Endodermal cell (in vitro differentiated cells): ENCODE results near the gene HOXD10. TPM values are rescaled to one million over a fixed set of nuclear protein-coding genes. Genes with fewer than 3 reads are reported as not detected.

Source experiments
- DNase-seq: peaks from one replicate; pipeline ENCODE4 v3.0.0-alpha.2; 2017
- H3K27ac ChIP-seq: 2 replicates; pipeline ENCODE4 v1.5.1; 2013; ENCODE audit warnings: mild to moderate bottlenecking, low read depth, low read length, moderate library complexity
- H3K27me3 ChIP-seq: 2 replicates; pipeline ENCODE4 v1.6.1; 2013; ENCODE audit warnings: mild to moderate bottlenecking, low read length, moderate library complexity; ENCODE audit not compliant: insufficient read depth, control insufficient read depth, poor library complexity, severe bottlenecking
- H3K36me3 ChIP-seq: 2 replicates; pipeline ENCODE4 v1.7.0; 2013; ENCODE audit warnings: mild to moderate bottlenecking, low read length, moderate library complexity; ENCODE audit not compliant: control insufficient read depth, insufficient read depth
- H3K4me1 ChIP-seq: one replicate; pipeline ENCODE4 v1.7.0; 2013; ENCODE audit warnings: low read length; ENCODE audit not compliant: control insufficient read depth, insufficient read depth
- H3K4me3 ChIP-seq: 2 replicates; pipeline ENCODE4 v1.5.1; 2013; ENCODE audit warnings: mild to moderate bottlenecking, low read length, moderate library complexity
- H3K9ac ChIP-seq: 2 replicates; pipeline ENCODE4 v1.6.1; 2013; ENCODE audit warnings: mild to moderate bottlenecking, low read length, moderate library complexity; ENCODE audit not compliant: poor library complexity, severe bottlenecking; ENCODE audit errors: extremely low read depth
- H3K9me3 ChIP-seq: 2 replicates; pipeline ENCODE4 v1.6.1; 2013; ENCODE audit warnings: mild to moderate bottlenecking, low read length, moderate library complexity; ENCODE audit not compliant: control insufficient read depth
- H3K27ac Mint-ChIP-seq: 2 replicates; pipeline ENCODE4 v1.8.0; 2020; ENCODE audit warnings: mixed read lengths
- H3K27me3 Mint-ChIP-seq: 2 replicates; pipeline ENCODE4 v1.8.0; 2021; ENCODE audit warnings: mild to moderate bottlenecking, mixed read lengths; ENCODE audit not compliant: insufficient read depth
- H3K36me3 Mint-ChIP-seq: 2 replicates; pipeline ENCODE4 v1.8.0; 2020; ENCODE audit warnings: low read depth, mixed read lengths
- H3K4me1 Mint-ChIP-seq: 2 replicates; pipeline ENCODE4 v1.8.0; 2020; ENCODE audit warnings: mixed read lengths
- H3K4me3 Mint-ChIP-seq: 2 replicates; pipeline ENCODE4 v1.8.0; 2020; ENCODE audit warnings: mild to moderate bottlenecking, moderate library complexity, mixed read lengths
- H3K9me3 Mint-ChIP-seq: 2 replicates; pipeline ENCODE4 v1.8.0; 2020; ENCODE audit warnings: mild to moderate bottlenecking, mixed read lengths
- CTCF ChIP-seq: fragments of 200-600 bp; sonication (generic); conservative IDR thresholded peaks from 2 replicates; pipeline ENCODE4 v1.5.0; 2021; ENCODE audit warnings: antibody characterized with exemption, mild to moderate bottlenecking
- WGBS, 2 experiments: methylation state at CpG; one replicate each; pipeline versions ENCODE4 v1.1.5 to v1.1.7; 2013; ENCODE audit warnings: missing lambda C conversion rate in 2 of 2, mixed read lengths in 1 of 2; ENCODE audit not compliant: insufficient coverage in 1 of 2, insufficient read length in 1 of 2; 5-methylcytosine and 5-hydroxymethylcytosine counted together
- total RNA-seq, 2 donors: library from RNA; stranded (reverse); fragmentation: NEBNext Ultra II Directional in 1 of 2; extraction: Animal tissue kit (Norgen Biotek cat#: 25700) in 1 of 2; gene quantifications; 2 replicates in 1 of 2; 3 replicates in 1 of 2; pipeline ENCODE4 v1.2.1, GENCODE V29; 2021

HOXD10 gene
- total RNA-seq, 2 donors from 2014 or later, result not detected

- 22 to 31% methylated on average over 4 to 16 of the region's 16 CpGs for WGBS, 2 experiments
- H3K27ac ChIP-seq, result no peak overlapping the region
- no peaks in the 10 kb centered on the region for H3K4me1 Mint-ChIP-seq
- no peak for TF ChIP-seq CTCF
- H3K9me3 Mint-ChIP-seq, result peaks cover 13% of the 10 kb centered on the region
- no peaks in the 10 kb centered on the region for H3K36me3 Mint-ChIP-seq
- peaks cover 100% of the 10 kb centered on the region for H3K27me3 ChIP-seq
- no peak overlapping the region for H3K4me3 Mint-ChIP-seq
- H3K36me3 ChIP-seq, result no peaks in the 10 kb centered on the region
- H3K4me1 ChIP-seq, result no peaks in the 10 kb centered on the region
- DNase-seq, result peak; percentile 63
- H3K4me3 ChIP-seq, result no peak overlapping the region
- peaks cover 10% of the 10 kb centered on the region for H3K9me3 ChIP-seq
- no peak overlapping the region for H3K27ac Mint-ChIP-seq
- peaks cover 100% of the 10 kb centered on the region for H3K27me3 Mint-ChIP-seq
- no peak overlapping the region for H3K9ac ChIP-seq
Observed at GRCh38 chr2:176114930-176115625, 1.5 kb upstream of the HOXD10 start.

GRCh38 chr2:176117162-176117822 is 714 bp downstream of the HOXD10 start:
- H3K4me1 ChIP-seq, result no peaks in the 10 kb centered on the region
- no peak overlapping the region for H3K4me3 ChIP-seq
- H3K27ac Mint-ChIP-seq, result no peak overlapping the region
- H3K4me1 Mint-ChIP-seq, result no peaks in the 10 kb centered on the region
- peaks cover 100% of the 10 kb centered on the region for H3K27me3 Mint-ChIP-seq
- no peaks in the 10 kb centered on the region for H3K36me3 ChIP-seq
- H3K27me3 ChIP-seq, result peaks cover 100% of the 10 kb centered on the region
- DNase-seq, result peak; percentile 35
- peaks cover 13% of the 10 kb centered on the region for H3K9me3 Mint-ChIP-seq
- 70 to 78% methylated on average over 22 to 40 of the region's 40 CpGs for WGBS, 2 experiments
- H3K27ac ChIP-seq, result no peak overlapping the region
- no peak overlapping the region for H3K9ac ChIP-seq
- TF ChIP-seq CTCF, result no peak
- peaks cover 10% of the 10 kb centered on the region for H3K9me3 ChIP-seq
- H3K36me3 Mint-ChIP-seq, result no peaks in the 10 kb centered on the region
- no peak overlapping the region for H3K4me3 Mint-ChIP-seq

GRCh38 chr2:176117823-176118371 is 1.3 kb downstream of the HOXD10 start:
- no peaks in the 10 kb centered on the region for H3K36me3 Mint-ChIP-seq
- Histone ChIP-seq H3K4me1 (no peaks in the 10 kb centered on the region), H3K9me3 (peaks cover 10% of the 10 kb centered on the region), H3K36me3 (no peaks in the 10 kb centered on the region), H3K27ac (no peak overlapping the region), H3K27me3 (peaks cover 100% of the 10 kb centered on the region), H3K9ac (no peak overlapping the region), H3K4me3 (no peak overlapping the region)
- DNase-seq, result peak; percentile 24
- WGBS, 2 experiments, result 49 to 60% methylated on average over 3 to 11 of the region's 11 CpGs
- H3K4me1 Mint-ChIP-seq, result no peaks in the 10 kb centered on the region
- H3K27me3 Mint-ChIP-seq, result peaks cover 100% of the 10 kb centered on the region
- no peak overlapping the region for H3K27ac Mint-ChIP-seq
- no peak overlapping the region for H3K4me3 Mint-ChIP-seq
- no peak for TF ChIP-seq CTCF
- H3K9me3 Mint-ChIP-seq, result peaks cover 13% of the 10 kb centered on the region
